NCI-H187 treated with DMSO at 0.1 percent for 48 hours (cell line): Measurements from ENCODE around the gene PLEKHA6.
A peak's percentile ranks its signal among the peaks of the same experiment; 100 is the strongest.
"Not testable (repeated sequence)": the region's sequence is repeated elsewhere in the genome, so short reads cannot be mapped to it uniquely, and the experiment has no call there.

Source experiments
- DNase-seq: peaks from one replicate; lab custom pipeline; 2025; lab: John Stamatoyannopoulos, UW

PLEKHA6 gene

GRCh38 chr1:204335533-204335932 is 24.2 kb downstream of the PLEKHA6 start:
- no peak for DNase-seq

GRCh38 chr1:204335085-204335484 is 24.6 kb downstream of the PLEKHA6 start:
- no peak for DNase-seq

GRCh38 chr1:204334455-204334854 is 25.3 kb downstream of the PLEKHA6 start:
- DNase-seq: no peak

DNA sequence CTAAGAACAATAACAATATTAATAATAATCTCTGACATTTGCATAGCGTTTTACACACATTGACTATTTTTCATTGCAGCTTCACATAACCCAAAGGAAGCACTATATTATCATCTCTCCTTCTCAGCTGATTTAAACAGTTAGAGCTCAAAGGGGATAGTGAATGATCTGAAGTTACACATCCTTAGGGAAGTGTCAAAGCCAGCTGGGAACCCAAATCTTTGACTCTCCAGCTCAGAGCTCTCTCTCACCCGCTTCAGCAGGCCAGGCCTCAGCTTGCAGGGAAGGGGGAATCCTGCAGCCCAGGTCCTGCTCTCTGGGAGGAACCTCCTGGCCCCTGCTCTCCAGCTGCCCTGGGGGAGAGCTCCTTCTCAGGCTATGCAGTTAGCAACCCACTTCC is 26.3 kb downstream of the PLEKHA6 start:
- DNase-seq: no peak

DNA sequence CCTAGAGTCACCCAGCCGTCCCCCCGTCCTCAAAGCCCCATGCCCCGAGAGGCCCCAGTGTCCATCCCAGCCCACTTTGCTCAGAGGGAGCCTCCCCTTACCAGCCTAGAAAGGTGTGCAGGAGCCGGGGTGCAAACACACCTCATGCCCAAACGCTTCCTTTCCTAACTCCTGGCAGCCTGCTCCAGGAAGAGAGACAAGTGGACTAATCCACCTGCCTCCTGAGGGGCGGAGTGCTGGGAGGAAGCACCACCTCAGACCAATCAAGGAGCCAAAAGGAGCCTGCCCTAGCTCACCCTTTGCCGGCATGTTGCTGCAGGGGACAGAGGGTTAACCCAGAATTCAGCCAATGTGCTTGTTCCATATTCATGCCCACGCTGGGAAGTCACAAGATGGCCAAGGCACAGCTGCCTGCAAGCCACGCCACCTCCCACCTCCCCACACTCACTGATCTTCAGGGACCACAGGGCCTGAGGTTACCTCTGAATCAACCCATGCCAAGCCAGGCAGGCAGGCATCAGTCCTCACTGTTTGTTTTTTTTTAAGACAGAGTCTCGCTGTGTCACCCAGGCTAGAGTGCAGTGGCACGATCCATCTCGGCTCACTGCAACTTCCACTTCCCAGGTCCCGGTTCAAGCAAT is 27.8 kb downstream of the PLEKHA6 start:
- peak; percentile 55 for DNase-seq

DNA sequence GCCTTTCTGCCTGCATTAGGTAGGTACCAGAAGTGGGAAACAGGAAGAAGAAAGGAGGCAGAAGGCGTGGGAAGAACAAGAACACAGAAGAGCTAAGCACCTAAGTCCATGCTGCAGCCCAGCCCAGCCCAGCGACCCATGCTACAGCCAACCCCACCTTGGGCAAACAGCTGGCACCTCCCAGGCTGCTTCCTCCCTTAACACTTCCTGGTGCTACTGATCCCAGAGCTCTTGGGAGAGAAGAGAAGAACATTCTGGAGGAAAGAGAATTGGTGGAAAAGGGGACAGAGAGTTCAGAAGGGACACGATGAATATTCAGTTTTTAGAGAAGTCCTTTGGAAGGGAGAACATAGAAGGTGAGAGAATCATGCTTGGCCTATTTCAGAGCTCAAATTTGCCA is 28.5 kb downstream of the PLEKHA6 start:
- DNase-seq: no peak

GRCh38 chr1:204327870-204328269 is 31.9 kb downstream of the PLEKHA6 start:
- DNase-seq: not testable (repeated sequence)

GRCh38 chr1:204327359-204327758 is 32.4 kb downstream of the PLEKHA6 start:
- no peak for DNase-seq

DNA sequence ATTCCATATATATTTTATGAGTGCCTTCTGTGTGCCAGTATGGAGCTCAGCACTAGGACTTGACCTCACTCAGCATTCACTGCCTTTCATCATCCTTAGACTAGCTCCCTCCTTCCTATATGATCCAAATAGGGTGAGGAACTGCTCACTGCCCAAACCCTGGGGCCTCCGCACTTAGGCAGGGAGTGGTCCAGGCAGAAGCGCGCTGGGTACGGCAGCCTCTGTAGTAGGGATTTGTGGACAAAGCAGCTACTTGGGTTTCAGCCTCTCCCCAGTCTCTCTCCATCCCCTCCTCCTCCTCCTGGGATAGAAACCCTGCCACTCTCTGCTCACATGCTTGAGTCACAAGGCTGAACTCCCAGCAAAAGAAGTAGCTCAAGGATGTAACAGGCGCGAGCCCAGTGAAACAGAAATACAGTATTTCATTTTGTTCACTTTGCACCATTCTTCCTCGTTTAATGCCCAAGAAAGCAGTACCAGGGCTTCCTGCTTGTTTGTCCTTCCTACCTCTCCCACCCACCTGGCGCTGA is 32.9 kb downstream of the PLEKHA6 start:
- DNase-seq: no peak

DNA sequence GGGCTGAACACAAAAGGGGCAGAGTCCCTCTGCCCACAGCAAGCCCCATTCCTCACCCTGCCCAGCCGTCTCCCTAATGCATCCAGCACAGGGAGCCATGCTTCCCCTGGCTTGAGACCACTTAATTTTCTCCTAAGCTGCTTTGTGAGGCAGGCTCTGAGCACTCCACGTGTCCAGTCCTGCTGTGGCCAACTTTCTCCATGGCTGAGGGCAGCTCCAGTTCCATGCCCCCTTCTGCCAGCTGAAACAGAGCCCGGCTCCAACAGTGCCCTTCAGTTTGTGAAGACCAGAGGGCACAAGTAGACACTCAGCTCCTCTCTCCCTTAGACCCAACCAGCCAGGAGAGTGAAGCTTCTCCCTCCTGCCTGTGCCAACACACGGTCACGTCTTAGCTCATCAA is 33.8 kb downstream of the PLEKHA6 start:
- no peak for DNase-seq

GRCh38 chr1:204323887-204324286 is 35.8 kb downstream of the PLEKHA6 start:
- no peak for DNase-seq

GRCh38 chr1:204322339-204322868 is 37.3 kb downstream of the PLEKHA6 start:
- DNase-seq: no peak

DNA sequence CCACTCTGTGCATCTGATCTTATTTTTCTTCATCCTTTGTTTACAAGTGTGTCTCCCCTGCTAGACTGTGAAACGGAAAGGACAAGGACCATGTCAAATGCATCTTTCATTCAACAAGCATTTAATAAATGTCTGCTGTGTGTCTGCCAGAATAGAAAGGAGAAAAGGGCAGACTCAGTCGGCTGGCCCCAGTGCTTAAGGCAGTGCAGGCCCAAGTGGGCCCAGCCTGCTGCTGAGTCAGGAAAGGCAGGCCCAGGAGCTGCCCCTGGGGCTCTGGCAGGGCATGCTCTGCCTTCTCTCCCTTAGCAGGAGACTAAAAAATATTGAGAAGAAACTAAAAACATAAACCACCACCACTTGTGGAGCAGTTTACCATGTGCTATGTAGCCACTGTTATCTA is 38.1 kb downstream of the PLEKHA6 start:
- no peak for DNase-seq

GRCh38 chr1:204321051-204321450 is 38.7 kb downstream of the PLEKHA6 start:
- no peak for DNase-seq

DNA sequence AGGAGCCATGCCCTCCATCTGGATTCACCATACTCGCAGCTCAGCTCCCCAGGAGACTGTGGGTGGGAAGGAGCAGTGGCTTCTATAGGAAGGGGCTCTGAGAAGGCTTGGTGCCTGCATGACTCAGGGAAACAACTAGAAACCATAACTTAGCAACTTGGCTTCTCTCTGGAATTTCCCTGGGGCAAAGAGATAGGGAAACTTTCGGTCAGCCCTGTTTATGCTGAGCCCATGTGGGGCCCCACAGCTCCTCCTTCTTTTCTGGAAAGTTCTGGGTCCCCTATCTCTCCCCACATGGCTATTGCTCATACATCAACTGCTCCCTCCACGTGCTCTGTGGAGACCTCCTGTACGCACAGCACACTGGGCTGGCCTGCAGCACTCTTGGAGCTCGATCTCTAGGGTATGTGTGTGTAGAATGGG is 39.3 kb downstream of the PLEKHA6 start:
- no peak for DNase-seq

GRCh38 chr1:204319462-204319861 is 40.3 kb downstream of the PLEKHA6 start:
- no peak for DNase-seq

- DNase-seq: no peak
These were observed 40.7 kb downstream of the PLEKHA6 start for GRCh38 chr1:204319027-204319426.

GRCh38 chr1:204318324-204318723 is 41.4 kb downstream of the PLEKHA6 start:
- no peak for DNase-seq

DNA sequence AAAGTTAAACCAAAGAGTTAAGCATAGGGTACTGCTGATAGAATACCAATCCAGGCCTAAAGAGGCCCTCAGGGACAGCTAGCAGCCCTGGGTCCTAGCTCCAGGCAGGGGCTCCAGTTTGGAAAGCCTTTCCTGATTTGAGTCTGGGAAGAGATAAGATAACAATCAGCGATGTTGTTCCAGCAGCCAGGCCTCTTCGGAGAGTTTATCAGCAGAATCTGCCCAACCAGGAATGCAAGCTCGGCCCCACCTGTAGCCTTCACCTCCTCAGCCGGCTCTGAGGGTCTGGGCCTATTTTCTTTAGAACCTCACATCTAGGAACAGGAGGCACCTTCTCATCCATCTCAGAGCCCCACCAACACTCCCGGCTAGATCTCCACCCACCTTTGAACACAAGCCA is 42.6 kb downstream of the PLEKHA6 start:
- no peak for DNase-seq

GRCh38 chr1:204316164-204316563 is 43.6 kb downstream of the PLEKHA6 start:
- DNase-seq: no peak

GRCh38 chr1:204314893-204315658 is 44.7 kb downstream of the PLEKHA6 start:
- DNase-seq: no peak

DNA sequence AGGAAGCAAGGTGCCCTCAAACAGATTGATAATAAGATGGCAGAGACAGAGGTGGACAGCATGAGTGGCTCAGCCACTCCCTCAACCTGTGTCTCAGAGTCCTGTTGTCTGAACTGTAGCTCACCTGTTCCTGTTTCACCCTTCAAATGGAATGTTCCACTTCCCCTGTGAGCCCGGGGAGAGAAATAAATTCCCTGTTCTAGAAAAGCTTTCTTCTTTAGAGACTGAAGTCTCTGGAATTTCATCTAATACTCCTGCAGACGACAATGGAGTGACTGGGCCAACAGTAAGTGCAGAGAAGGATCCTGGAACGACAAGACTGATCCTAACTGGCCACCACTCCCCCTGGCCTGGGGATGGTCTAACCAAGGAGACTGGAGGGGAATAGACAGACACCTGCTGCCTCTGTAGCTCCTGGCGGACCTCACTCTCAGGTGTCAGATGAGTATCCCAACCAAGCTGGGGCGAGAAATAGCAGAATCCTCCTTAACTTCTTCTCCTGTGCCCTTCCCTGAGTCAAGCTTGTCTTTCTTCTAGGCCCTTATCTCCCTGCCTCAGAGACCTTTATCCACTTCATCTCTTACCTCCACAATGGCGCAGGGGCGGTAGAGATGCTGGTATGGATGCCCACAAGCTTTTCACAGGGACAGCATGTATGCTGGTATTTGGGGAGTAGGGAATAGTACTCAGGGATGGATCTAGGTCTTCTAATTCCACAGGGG is 45.4 kb downstream of the PLEKHA6 start:
- peak; percentile 98 for DNase-seq

DNA sequence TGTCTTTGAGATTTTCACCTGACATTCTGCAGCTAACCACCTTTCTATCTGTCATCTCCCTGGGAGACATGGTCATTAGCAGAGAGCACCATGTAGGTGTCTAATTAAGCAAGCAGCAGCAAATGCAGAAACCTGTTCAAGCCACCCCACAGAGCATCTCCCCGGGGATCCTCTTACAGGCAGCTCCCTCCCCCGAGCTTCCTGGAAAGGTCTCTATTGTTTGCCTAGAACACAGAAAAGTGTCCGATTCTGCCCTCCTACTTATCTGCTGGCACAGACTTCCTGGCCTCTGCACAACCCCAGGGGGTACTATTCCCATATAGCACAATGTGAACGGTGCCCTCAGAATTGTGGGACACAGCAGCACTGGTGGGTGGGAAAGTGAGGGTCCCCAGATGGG is 46.1 kb downstream of the PLEKHA6 start:
- DNase-seq: peak; percentile 77
